ENCODE data around the gene AP1AR.

DNA sequence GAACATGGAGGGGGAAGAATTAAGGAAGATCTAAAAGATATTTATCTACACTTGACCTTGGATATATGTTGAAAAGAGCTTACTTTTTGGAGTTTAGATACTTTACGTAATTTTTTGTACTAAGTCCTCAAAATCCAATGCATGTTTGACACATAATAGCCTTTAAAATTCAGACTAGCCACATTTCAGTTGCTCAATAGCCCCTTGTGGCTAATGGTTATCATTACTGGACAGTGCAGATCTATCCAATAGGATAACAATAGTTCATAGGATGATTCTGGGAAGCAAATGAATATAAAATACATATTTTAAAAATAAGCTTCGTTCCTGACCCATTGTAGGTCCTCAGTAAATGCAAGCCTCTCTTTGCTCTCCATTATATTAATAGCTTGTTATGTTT lies 13.8 kb downstream of the AP1AR start:
- TF ChIP-seq, protein P1, sequence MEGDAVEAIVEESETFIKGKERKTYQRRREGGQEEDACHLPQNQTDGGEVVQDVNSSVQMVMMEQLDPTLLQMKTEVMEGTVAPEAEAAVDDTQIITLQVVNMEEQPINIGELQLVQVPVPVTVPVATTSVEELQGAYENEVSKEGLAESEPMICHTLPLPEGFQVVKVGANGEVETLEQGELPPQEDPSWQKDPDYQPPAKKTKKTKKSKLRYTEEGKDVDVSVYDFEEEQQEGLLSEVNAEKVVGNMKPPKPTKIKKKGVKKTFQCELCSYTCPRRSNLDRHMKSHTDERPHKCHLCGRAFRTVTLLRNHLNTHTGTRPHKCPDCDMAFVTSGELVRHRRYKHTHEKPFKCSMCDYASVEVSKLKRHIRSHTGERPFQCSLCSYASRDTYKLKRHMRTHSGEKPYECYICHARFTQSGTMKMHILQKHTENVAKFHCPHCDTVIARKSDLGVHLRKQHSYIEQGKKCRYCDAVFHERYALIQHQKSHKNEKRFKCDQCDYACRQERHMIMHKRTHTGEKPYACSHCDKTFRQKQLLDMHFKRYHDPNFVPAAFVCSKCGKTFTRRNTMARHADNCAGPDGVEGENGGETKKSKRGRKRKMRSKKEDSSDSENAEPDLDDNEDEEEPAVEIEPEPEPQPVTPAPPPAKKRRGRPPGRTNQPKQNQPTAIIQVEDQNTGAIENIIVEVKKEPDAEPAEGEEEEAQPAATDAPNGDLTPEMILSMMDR (IDR thresholded peaks at IDR 0.05), result no peak
- no peak for TF ChIP-seq POLR2A (IDR thresholded peaks at IDR 0.05)

Measured in Peyer's patch (tissue), 4 donors.